ENCODE data around the gene SYMPK.
A peak's percentile ranks its signal among the peaks of the same experiment; 100 is the strongest.

SYMPK gene

GRCh38 chr19:45866400-45867176 lies 3.6 kb upstream of the SYMPK start:
- Mint-ChIP-seq H3K9me3 (no peaks in the 10 kb centered on the region), H3K4me3 (no peak overlapping the region), H3K4me1 (ENCODE audit: low read depth) (peaks cover 25% of the 10 kb centered on the region), H3K27me3 (peaks cover 60% of the 10 kb centered on the region), H3K27ac (no peak overlapping the region), H3K36me3 (ENCODE audit: low read depth) (peaks cover 17% of the 10 kb centered on the region)
- intact Hi-C loops (cut with micrococcal nuclease), result no loop called here

DNA sequence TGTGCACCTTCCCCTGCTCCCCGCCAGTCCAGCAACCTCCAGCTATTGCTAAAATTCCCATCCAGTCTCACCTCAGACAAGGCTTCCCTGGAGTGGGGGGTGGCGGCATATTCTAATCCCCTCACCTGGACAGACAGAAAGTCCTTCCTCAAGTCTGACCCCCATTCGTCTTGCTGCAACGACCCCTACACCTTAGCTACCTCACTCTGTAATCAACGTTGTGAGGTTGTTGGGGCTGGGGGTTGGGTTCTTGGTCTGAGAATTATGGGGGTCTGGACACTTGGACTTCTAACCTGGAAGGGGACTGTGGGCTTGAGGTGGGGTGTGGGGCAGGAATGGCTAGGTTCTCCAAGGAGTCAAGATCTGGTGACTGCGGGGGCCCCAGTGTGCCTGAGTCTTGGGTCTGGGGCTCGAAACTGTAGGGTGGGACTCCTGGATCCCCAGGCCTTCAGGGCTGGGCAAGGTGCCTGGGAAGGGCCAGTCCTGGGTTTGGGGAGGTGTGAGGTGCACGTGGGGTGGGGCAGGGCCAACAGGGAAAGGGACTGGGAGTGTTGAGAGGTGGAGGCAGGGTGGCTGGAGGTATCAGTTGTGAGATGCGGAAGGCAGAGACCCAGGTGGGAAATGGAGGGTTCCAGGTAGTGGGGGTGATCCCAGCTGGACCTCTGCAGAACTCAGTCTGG lies 2.5 kb upstream of the SYMPK start:
- intact Hi-C loops (cut with micrococcal nuclease), result no loop called here

DNA sequence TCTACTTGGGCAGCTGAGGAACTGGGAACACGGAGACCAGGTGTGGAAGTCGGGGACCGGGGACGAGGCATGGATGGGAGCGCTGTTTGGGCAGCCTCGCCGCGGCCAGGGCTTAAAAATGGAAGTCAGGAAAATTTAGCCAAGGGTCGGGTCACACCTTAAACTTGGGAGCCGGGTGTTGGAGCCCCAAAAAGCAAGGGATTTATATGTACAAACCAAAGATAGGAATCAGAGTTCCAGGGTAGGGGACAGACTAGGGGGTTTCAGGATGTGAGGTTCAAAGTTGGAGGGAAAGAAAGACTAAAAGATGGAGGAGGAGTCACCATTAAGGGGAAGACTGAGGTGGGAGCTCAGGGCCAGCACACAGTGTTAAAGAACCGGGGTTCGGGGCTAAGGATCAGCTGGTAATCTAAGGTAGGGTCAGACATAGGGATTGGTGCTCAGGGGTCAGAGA lies 1.7 kb upstream of the SYMPK start:
- H3K27ac Mint-ChIP-seq, result no peak overlapping the region
- peak overlapping the region; percentile 25 for H3K4me3 Mint-ChIP-seq
- H3K36me3 Mint-ChIP-seq (ENCODE audit: low read depth), result peaks cover 34% of the 10 kb centered on the region
- H3K4me1 Mint-ChIP-seq (ENCODE audit: low read depth), result peaks cover 30% of the 10 kb centered on the region
- H3K9me3 Mint-ChIP-seq, result no peaks in the 10 kb centered on the region
- intact Hi-C loops (cut with micrococcal nuclease), result loop anchor here (1.0 kb wide), 1 partner anchor 19 kb away; no protein-coding TSS in a partner anchor
- H3K27me3 Mint-ChIP-seq, result peaks cover 51% of the 10 kb centered on the region

More for the DNA sequence above, 2.5 kb upstream of the SYMPK start:
- H3K36me3 Mint-ChIP-seq (ENCODE audit: low read depth), result peaks cover 27% of the 10 kb centered on the region
- peaks cover 26% of the 10 kb centered on the region for H3K4me1 Mint-ChIP-seq (ENCODE audit: low read depth)
- no peak overlapping the region for H3K27ac Mint-ChIP-seq
- no peaks in the 10 kb centered on the region for H3K9me3 Mint-ChIP-seq
- peaks cover 54% of the 10 kb centered on the region for H3K27me3 Mint-ChIP-seq
- H3K4me3 Mint-ChIP-seq, result no peak overlapping the region

DNA sequence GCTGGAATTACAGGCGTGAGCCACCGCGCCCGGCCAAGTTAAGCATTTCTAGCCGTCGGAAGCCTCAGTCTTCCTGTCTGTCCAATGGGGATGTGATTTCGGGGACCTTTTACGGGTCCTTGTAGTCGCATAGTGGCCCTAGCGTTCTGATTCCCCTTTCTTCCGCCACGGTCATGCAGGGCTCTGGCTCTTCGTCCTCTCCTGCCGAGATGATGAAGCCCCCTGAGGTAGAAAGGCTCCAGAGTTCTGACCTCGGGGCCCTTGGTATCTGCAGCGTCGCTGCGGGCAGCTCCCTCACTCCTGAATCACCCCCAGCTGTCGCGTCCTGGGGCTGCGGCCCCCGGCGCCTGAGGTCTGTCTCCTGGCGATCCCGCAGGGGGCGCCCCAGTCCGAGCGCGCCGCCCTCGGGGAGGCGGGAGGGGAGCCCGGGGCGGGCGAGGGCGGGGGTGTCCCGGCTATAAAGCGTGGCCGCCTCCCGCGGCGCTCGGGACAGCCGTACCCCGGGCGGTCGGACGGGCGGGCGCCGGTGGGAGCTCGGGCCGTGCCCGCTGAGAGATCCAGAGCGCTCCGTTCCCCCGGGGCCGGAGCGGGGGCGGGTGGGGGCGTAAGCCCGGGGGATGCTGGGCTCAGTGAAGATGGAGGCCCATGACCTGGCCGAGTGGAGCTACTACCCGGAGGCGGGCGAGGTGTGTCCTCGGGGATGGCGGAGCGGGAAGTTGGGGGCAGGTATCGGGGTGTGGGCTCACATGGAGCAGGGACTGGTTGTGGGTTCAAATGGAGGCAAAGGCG lies 1.1 kb upstream of the SYMPK start, which contains the start of gene FOXA3:
Gene FOXA3 (plus strand): TSS at position 487 of the 789 bp plus-strand sequence. CDS start 131 bp downstream, at position 618.
- peak within 1 kb of the TSS; percentile 90 for H3K27ac Mint-ChIP-seq
- H3K36me3 Mint-ChIP-seq (ENCODE audit: low read depth), result peaks cover 40% of the 10 kb centered on the region
- peak within 1 kb of the TSS; percentile 91 for H3K4me3 Mint-ChIP-seq
- H3K4me1 Mint-ChIP-seq (ENCODE audit: low read depth), result peaks cover 35% of the 10 kb centered on the region
- H3K27me3 Mint-ChIP-seq, result peaks cover 51% of the 10 kb centered on the region
- no peaks in the 10 kb centered on the region for H3K9me3 Mint-ChIP-seq
- intact Hi-C loops (cut with micrococcal nuclease), result loop anchor here (1.0 kb wide), 3 partner anchors 19 to 131 kb away; partner anchors contain the start of genes CCDC61 and IRF2BP1

GRCh38 chr19:45863335-45863839 lies 440 bp upstream of the SYMPK start:
- Mint-ChIP-seq H3K4me1 (ENCODE audit: low read depth) (peaks cover 36% of the 10 kb centered on the region), H3K27me3 (peaks cover 49% of the 10 kb centered on the region), H3K27ac (peak overlapping the region; percentile 90), H3K9me3 (no peaks in the 10 kb centered on the region), H3K4me3 (peak overlapping the region; percentile 91), H3K36me3 (ENCODE audit: low read depth) (peaks cover 47% of the 10 kb centered on the region)
- intact Hi-C loops (cut with micrococcal nuclease), result loop anchor here (1.0 kb wide), 2 partner anchors 23 to 132 kb away; partner anchors contain the start of genes CCDC61 and IRF2BP1

DNA sequence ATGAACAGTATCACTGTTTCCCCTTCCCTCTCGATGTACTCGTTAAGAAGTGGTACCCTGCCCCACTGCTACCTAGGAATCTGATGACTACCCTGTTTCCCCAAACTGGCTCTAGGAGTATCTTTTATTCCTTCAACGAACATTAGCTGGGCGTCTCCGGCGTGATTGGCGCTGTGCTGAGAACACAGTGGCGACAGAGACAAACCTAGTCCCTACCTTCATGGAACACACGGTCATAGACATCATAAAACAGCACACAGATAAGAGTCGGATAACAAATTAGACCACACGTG lies 730 bp downstream of the SYMPK start:
- intact Hi-C loops (cut with micrococcal nuclease), result no loop called here
- peaks cover 38% of the 10 kb centered on the region for H3K27me3 Mint-ChIP-seq
- peak overlapping the region; percentile 90 for H3K27ac Mint-ChIP-seq
- H3K4me1 Mint-ChIP-seq (ENCODE audit: low read depth), result peaks cover 40% of the 10 kb centered on the region
- H3K9me3 Mint-ChIP-seq, result no peaks in the 10 kb centered on the region
- H3K4me3 Mint-ChIP-seq, result peak overlapping the region; percentile 91
- peaks cover 59% of the 10 kb centered on the region for H3K36me3 Mint-ChIP-seq (ENCODE audit: low read depth)

DNA sequence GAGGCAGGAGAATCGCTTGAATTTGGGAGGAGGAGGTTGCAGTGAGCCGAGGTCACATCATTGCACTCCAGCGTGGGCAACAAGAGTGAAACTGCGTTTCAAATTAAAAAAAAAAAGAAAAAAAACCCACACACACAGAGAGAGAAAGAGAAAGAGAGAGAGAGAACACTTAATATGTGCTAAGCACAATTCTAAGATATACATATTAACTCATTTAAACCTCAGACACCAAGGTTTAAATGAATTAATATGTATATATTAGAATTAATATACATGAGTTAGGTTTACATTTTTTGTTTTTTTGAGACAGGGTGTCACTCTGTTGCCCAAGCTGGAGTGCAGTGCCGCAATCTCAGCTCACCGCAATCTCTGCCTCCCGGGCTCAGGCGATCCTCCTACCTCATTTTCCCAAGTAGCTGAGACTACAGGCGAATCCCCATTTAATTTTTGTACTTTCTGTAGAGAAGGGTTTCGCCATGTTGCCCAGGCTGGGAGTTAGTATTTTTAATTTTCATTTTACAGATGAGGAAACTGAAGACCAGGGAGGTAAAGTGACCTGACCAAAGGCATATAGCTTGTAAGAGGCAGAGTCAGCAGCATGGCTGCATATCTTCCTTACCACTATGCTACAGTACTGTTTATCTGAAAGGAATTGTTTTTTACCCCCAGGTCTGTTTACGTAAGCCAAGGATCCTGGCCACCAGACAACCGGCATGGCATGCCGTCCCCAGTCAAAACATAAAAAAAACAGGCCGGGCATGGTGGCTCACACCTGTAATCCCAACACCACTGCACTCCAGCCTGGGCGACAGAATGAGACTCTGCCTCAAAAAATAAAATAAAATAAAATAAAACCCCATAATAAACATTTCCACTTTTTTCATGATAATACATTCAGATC lies 2.3 kb downstream of the SYMPK start:
- intact Hi-C loops (cut with micrococcal nuclease), result no loop called here
- Mint-ChIP-seq H3K4me3 (peak overlapping the region; percentile 20), H3K27ac (no peak overlapping the region), H3K9me3 (no peaks in the 10 kb centered on the region), H3K4me1 (ENCODE audit: low read depth) (peaks cover 40% of the 10 kb centered on the region), H3K27me3 (peaks cover 23% of the 10 kb centered on the region), H3K36me3 (ENCODE audit: low read depth) (peaks cover 75% of the 10 kb centered on the region)

DNA sequence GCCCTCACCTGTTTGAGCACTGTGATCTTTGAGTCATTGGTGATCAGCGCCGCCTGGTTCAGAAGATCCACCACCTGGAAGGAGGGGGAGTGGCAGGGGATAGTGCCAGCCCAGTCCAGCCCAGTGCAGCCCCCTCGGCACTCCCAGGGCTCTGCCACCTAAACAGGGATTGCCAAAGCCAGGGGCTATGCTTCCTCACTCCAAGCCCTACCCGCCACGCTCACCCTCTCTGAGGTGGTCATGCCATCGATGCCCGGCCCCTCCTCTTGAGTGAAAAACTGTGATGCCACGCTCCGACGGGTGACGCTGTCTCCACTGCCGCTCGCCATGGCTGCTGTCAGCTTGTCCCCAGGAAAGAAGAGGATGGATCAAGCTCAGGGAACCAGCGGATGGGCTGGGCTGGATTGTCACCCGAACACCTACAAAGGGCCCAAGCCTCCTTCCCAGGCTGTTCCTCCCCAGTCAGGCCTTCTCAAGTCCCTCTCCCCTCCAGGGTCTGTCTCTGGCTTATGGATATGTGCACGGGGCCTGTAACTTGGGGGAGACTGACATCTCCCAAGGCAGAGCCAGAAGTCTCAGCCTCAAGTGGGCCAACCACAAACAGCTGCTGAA lies 8.7 kb downstream of the SYMPK start:
- Mint-ChIP-seq H3K4me3 (no peak overlapping the region), H3K27ac (no peak overlapping the region), H3K27me3 (no peaks in the 10 kb centered on the region), H3K4me1 (ENCODE audit: low read depth) (peaks cover 7% of the 10 kb centered on the region), H3K36me3 (ENCODE audit: low read depth) (peaks cover 100% of the 10 kb centered on the region), H3K9me3 (no peaks in the 10 kb centered on the region)
- intact Hi-C loops (cut with micrococcal nuclease), result no loop called here

GRCh38 chr19:45852983-45853382 lies 10.0 kb downstream of the SYMPK start:
- intact Hi-C loops (cut with micrococcal nuclease), result no loop called here
- Mint-ChIP-seq H3K4me3 (no peak overlapping the region), H3K27ac (no peak overlapping the region), H3K9me3 (no peaks in the 10 kb centered on the region), H3K4me1 (ENCODE audit: low read depth) (peaks cover under 1% of the 10 kb centered on the region), H3K36me3 (ENCODE audit: low read depth) (peaks cover 100% of the 10 kb centered on the region), H3K27me3 (no peaks in the 10 kb centered on the region)

DNA sequence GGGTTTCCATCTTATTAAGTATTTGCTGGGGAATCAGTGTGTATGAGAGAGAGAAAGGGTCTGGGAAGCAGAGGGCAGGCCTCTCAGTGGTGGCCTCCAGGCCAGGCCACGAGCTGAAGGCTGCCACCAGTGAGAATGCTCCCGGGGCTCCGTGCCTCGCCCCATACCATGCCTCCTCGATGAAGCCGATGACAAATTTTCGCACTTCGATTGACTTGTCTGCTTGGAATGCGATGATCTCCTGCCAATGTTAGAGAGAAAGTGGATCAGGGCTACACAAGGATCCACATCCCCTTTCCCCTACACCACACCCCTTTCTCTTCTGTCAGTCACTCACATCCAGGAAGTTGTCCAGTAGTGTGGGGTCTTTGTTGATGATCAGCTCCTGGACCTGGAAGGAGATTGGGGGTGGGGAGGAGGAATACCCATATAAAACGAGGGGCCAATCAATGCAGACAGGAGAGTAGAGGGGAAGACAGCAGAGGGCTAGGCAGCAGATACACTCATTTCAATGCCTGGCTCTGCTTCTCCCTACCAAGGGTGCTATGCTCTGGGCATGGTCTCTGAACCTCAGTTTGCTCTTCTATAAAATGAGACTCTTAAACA lies 10.7 kb downstream of the SYMPK start:
- H3K27ac Mint-ChIP-seq, result no peak overlapping the region
- H3K4me3 Mint-ChIP-seq, result no peak overlapping the region
- no peaks in the 10 kb centered on the region for H3K9me3 Mint-ChIP-seq
- H3K4me1 Mint-ChIP-seq (ENCODE audit: low read depth), result no peaks in the 10 kb centered on the region
- no peaks in the 10 kb centered on the region for H3K27me3 Mint-ChIP-seq
- H3K36me3 Mint-ChIP-seq (ENCODE audit: low read depth), result peaks cover 100% of the 10 kb centered on the region
- intact Hi-C loops (cut with micrococcal nuclease), result no loop called here

DNA sequence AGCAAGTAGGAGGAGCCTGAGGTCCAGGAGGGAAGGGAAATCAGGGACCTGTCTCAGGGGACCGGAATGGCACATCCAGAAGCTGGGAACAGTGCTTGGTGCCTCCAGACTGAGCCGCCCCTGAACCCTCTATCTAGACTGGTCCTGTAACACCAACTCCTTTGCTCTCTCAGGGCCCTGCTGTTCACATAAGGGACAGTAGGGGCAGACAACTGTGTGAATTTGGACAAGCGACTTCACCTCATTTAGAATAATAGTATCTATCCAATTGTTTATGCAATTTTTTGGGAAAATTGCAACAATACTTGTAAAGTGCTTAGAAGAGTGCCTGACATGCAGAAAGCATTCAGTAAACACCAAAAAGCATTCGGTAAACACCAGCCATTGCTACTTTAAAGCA lies 14.0 kb downstream of the SYMPK start:
- intact Hi-C loops (cut with micrococcal nuclease), result no loop called here
- Mint-ChIP-seq H3K27ac (no peak overlapping the region), H3K36me3 (ENCODE audit: low read depth) (peaks cover 99% of the 10 kb centered on the region), H3K4me3 (no peak overlapping the region), H3K9me3 (no peaks in the 10 kb centered on the region), H3K4me1 (ENCODE audit: low read depth) (no peaks in the 10 kb centered on the region), H3K27me3 (no peaks in the 10 kb centered on the region)

DNA sequence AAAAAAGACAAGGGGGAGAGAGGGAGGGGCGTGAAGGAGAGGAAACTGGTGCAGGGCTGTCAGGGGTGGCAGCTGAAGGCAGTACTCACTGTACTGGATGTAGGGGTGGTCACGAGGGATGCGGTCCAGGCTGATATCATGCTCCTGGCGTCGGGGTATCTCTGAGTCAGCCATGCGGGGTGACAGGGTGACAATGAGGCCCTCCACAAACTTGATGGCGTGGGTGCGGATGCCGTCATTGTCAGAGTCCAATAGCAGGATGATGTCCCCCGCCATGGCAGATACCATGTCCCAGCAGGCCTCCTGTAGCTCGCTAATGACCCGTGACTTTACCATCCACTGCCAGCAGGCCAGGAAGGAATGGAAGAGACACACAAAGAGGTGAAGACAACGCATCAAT lies 15.3 kb downstream of the SYMPK start:
- Mint-ChIP-seq H3K9me3 (no peaks in the 10 kb centered on the region), H3K27me3 (no peaks in the 10 kb centered on the region), H3K27ac (no peak overlapping the region), H3K36me3 (ENCODE audit: low read depth) (peaks cover 99% of the 10 kb centered on the region), H3K4me3 (no peak overlapping the region), H3K4me1 (ENCODE audit: low read depth) (no peaks in the 10 kb centered on the region)
- intact Hi-C loops (cut with micrococcal nuclease), result no loop called here
